Measurements from ENCODE around the gene TMEM171.

TMEM171 gene

DNA sequence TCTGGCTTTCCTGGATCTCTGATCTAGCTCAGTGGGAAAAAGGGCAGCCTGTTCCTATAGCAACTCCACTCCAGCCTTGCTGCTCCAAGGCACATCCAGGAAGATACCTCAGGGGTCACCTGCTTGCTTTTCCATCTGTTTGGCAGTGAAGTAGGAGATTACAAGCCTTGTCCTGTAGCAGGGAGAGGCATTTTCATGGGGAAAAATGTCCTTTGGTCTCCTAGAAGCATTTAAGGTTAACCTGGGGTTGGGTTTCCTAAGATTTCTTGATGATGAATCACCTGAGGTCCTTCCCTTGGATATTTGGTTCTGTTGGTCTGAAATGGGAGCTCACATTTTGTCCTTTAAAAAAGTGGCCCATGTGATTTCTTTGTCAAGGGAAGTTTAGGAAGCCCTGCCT is 51.1 kb downstream of the TMEM171 start:
- ChIA-PET CTCF (interaction anchor here (1.1 to 1.7 kb wide), 4 partner anchors 8 to 88 kb away, joined by 4 read pairs; no protein-coding TSS in a partner anchor), POLR2A (no interaction called here)
- DNase-seq (ENCODE audit: extremely low spot score) = no peak
- TF ChIP-seq, protein P1, sequence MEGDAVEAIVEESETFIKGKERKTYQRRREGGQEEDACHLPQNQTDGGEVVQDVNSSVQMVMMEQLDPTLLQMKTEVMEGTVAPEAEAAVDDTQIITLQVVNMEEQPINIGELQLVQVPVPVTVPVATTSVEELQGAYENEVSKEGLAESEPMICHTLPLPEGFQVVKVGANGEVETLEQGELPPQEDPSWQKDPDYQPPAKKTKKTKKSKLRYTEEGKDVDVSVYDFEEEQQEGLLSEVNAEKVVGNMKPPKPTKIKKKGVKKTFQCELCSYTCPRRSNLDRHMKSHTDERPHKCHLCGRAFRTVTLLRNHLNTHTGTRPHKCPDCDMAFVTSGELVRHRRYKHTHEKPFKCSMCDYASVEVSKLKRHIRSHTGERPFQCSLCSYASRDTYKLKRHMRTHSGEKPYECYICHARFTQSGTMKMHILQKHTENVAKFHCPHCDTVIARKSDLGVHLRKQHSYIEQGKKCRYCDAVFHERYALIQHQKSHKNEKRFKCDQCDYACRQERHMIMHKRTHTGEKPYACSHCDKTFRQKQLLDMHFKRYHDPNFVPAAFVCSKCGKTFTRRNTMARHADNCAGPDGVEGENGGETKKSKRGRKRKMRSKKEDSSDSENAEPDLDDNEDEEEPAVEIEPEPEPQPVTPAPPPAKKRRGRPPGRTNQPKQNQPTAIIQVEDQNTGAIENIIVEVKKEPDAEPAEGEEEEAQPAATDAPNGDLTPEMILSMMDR (IDR thresholded peaks at IDR 0.05; ENCODE audit: control extremely low read depth, extremely low read depth, low read depth, missing control alignments) = no peak

DNA sequence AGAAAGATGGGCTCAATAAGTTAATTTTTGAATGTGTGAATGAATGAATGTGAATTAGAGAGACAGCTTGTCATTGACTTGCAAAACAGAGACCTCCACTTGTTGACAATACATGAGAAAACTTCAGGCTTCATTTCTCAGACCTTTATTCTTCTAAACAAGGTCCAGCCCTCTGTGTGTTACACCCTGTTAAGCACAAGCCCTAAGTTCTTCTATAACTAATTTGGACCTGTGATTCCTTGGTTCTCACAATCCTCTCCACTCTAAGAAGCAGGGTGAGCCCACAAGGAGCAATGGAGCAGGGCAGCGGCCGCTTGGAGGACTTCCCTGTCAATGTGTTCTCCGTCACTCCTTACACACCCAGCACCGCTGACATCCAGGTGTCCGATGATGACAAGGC is 52.6 kb downstream of the TMEM171 start, which contains the start of gene TMEM174:
Gene TMEM174 (plus strand): TSS at position 243 of the 400 bp plus-strand sequence. CDS start 51 bp downstream, at position 294.
- TF ChIP-seq, protein P1 (IDR thresholded peaks at IDR 0.05; ENCODE audit: control extremely low read depth, extremely low read depth, low read depth, missing control alignments) = no peak

GRCh38 chr5:73174100-73174815 is 53.9 kb downstream of the TMEM171 start:
- TF ChIP-seq, protein P1 (IDR thresholded peaks at IDR 0.05; ENCODE audit: control extremely low read depth, extremely low read depth, low read depth, missing control alignments) = no peak
- ChIA-PET CTCF (no interaction called here), POLR2A (no interaction called here)
- no peak for DNase-seq (ENCODE audit: extremely low spot score)

More for the DNA sequence above, 52.6 kb downstream of the TMEM171 start, which contains the start of gene TMEM174:
- ChIA-PET CTCF (no interaction called here), POLR2A (no interaction called here)
- DNase-seq (ENCODE audit: extremely low spot score) = no peak

DNA sequence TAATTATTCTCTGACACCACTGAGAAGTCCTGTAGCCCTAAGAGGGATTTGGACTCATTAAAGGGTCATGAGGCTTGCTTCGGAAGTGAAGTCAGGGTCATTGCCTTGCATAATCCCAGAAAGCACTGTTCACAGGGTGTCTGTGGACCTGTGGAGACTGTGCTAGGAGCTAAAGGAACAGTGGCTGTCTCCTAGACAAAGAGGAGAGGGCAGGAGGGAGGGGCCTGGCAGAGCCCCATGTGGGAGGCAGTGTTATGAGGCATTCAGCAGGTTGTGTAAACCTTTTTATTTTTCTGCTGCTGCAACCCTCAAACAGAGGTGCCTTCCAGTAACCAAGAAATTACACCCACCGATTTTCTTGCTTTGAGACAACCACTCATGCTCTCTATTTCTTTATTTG is 55.9 kb downstream of the TMEM171 start:
- DNase-seq (ENCODE audit: extremely low spot score) = no peak
- ChIA-PET CTCF (no interaction called here), POLR2A (no interaction called here)
- TF ChIP-seq, protein P1 (IDR thresholded peaks at IDR 0.05; ENCODE audit: control extremely low read depth, extremely low read depth, low read depth, missing control alignments) = no peak

DNA sequence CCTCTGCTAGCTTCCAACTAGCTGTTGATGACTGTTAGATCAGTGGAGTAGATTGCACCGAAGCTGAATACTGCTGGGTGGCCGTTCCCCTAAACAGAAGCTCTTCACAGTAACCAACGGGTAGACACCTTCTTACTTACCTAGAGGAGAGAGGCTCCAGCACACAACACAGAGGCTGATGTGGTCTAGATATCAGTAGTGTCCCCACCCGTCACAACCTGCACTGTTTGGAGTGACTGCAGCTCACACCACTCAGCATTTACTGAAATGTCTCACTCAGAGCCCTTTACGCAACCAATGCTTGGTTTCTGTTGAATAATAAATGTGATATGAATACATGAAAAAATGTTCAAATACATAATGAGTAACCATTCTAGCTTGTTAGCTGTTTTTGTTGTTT is 57.9 kb downstream of the TMEM171 start:
- CTCF ChIA-PET = interaction anchor here (0.9 to 1.5 kb wide), 3 partner anchors 10 to 23 kb away, joined by 3 to 4 read pairs (median 3); no protein-coding TSS in a partner anchor
- DNase-seq (ENCODE audit: extremely low spot score) = no peak
- TF ChIP-seq, protein P1 (IDR thresholded peaks at IDR 0.05; ENCODE audit: control extremely low read depth, extremely low read depth, low read depth, missing control alignments) = no peak
- POLR2A ChIA-PET = no interaction called here

DNA sequence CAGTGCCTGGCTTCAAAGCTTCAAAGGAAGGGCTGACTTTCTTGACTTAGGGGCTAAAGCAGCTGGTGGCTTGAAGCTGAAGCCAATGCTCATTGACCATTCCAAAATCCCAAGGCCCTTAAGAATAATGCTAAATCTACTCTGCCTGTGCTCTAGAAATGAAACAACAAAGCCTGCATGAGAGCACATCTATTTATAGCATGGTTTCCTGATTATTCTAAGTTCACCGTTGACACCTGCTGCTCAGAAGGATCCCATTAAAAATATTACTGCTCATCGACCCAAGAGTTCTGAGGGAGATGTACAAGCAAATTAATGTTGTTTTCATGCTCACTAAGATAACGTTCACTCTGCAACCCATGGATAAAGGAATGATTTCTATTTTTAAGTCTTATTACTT is 59.4 kb downstream of the TMEM171 start:
- no peak for DNase-seq (ENCODE audit: extremely low spot score)
- ChIA-PET POLR2A (no interaction called here), CTCF (interaction anchor here (0.9 kb wide), 1 partner anchor 9 kb away, joined by 4 read pairs; no protein-coding TSS in a partner anchor)
- TF ChIP-seq, protein P1 (IDR thresholded peaks at IDR 0.05; ENCODE audit: control extremely low read depth, extremely low read depth, low read depth, missing control alignments) = no peak

Measured in GM10248 (cell line).